ENCODE measurements around the gene ARMS2. TPM values are rescaled to one million over a fixed set of nuclear protein-coding genes. Genes with fewer than 3 reads are reported as not detected.
A peak's percentile ranks its signal among the peaks of the same experiment; 100 is the strongest.

The ARMS2 gene
- total RNA-seq, 1 donor from 2014 or later: not detected

DNA sequence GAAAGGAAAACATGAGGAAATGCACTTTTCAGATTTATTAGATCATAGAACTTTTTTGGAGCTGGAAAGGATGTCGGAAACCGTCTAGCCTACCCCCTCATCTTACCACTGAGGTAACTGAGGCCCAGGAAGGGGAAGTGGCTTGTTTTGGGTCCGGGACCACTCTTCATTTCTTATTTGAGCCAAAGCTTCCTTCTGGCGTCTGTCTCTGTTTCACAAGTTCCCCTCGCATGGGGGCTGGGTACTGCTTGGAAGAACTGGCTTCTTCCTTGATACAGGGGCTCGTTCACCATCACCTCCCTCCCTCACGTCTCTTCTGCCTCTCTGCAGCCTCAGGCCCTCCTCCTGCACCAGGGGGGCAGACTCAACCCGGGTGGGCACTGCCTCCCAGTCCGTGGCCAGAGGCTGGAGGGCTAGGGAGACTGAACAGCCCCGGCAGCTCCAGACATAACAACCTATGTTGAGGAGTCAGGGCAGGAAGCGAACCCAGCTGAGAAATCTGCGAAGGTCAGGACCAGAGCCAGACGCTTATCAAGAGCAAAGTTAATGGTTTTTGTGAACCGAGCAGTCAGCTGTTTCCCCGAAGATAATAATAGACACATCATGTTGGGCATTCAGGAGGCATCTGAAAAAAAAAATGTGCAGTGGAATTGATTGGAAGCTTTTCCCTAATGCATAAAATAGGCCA lies 19.8 kb downstream of the ARMS2 start:
- Histone ChIP-seq H3K27ac (ENCODE audit: low read depth, low read length) (no peak overlapping the region), H3K79me2 (ENCODE audit: insufficient read depth, low read length) (peaks cover 6% of the 10 kb centered on the region), H3K4me2 (ENCODE audit: low read length) (peak overlapping the region; percentile 69), H3K4me3 (ENCODE audit: insufficient read depth, low read depth, low read length) (no peak overlapping the region), H3K27me3 (ENCODE audit: insufficient read depth, low read length) (no peaks in the 10 kb centered on the region), H3K9me3 (ENCODE audit: insufficient read depth, low read depth, low read length) (no peaks in the 10 kb centered on the region), H2AFZ (ENCODE audit: low read depth, low read length) (peak overlapping the region; percentile 45), H3K9ac (ENCODE audit: low read length) (no peak overlapping the region), H3K4me1 (ENCODE audit: insufficient read depth, low read length) (peaks cover 37% of the 10 kb centered on the region), H3K36me3 (ENCODE audit: insufficient read depth, low read length) (no peaks in the 10 kb centered on the region), H4K20me1 (ENCODE audit: insufficient read depth, low read length) (peaks cover 5% of the 10 kb centered on the region)
- TF ChIP-seq, protein P1, sequence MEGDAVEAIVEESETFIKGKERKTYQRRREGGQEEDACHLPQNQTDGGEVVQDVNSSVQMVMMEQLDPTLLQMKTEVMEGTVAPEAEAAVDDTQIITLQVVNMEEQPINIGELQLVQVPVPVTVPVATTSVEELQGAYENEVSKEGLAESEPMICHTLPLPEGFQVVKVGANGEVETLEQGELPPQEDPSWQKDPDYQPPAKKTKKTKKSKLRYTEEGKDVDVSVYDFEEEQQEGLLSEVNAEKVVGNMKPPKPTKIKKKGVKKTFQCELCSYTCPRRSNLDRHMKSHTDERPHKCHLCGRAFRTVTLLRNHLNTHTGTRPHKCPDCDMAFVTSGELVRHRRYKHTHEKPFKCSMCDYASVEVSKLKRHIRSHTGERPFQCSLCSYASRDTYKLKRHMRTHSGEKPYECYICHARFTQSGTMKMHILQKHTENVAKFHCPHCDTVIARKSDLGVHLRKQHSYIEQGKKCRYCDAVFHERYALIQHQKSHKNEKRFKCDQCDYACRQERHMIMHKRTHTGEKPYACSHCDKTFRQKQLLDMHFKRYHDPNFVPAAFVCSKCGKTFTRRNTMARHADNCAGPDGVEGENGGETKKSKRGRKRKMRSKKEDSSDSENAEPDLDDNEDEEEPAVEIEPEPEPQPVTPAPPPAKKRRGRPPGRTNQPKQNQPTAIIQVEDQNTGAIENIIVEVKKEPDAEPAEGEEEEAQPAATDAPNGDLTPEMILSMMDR (IDR thresholded peaks at IDR 0.05; ENCODE audit: insufficient read depth, low read depth, low read length): no peak
- no peak for TF ChIP-seq EZH2 (IDR thresholded peaks at IDR 0.05; ENCODE audit: insufficient read depth, low read length)
- FAIRE-seq: no peak
- Mint-ChIP-seq H3K4me3 (ENCODE audit: unreplicated experiment) (peak overlapping the region; percentile 24), H3K27me3 (ENCODE audit: low read depth, unreplicated experiment) (peaks cover 3% of the 10 kb centered on the region), H3K9me3 (ENCODE audit: unreplicated experiment) (no peaks in the 10 kb centered on the region), H3K4me1 (ENCODE audit: low read depth, unreplicated experiment) (peaks cover 35% of the 10 kb centered on the region), H3K27ac (ENCODE audit: unreplicated experiment) (peak overlapping the region; percentile 83), H3K36me3 (ENCODE audit: low read depth, unreplicated experiment) (peaks cover 2% of the 10 kb centered on the region)
- DNase-seq (ENCODE audit: low read depth): no peak

DNA sequence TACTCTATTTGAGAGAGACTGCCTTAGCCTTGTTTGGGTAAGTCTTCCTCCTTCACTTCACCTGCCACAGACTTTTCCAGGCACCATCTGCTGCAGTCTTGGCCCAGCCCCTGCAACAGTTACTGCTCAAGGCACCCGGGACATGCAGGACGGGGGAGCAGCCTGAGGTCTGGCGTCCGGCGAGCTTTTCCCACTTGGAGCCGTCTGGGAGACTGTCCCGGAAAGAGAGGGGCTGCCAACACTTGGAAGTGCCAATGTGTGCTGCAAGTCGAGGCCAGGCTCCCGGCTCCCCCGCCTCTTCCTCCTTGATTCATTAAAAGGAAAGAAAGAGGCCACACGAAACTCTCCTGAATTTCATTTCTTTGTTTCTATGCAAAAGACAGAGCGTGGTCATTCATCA lies 20.6 kb downstream of the ARMS2 start:
- H3K4me3 ChIP-seq (ENCODE audit: insufficient read depth, low read depth, low read length): no peak overlapping the region
- peak overlapping the region; percentile 43 for H2AFZ ChIP-seq (ENCODE audit: low read depth, low read length)
- no peak for TF ChIP-seq EZH2 (IDR thresholded peaks at IDR 0.05; ENCODE audit: insufficient read depth, low read length)
- TF ChIP-seq, protein P1 (IDR thresholded peaks at IDR 0.05; ENCODE audit: insufficient read depth, low read depth, low read length): no peak
- H3K4me1 ChIP-seq (ENCODE audit: insufficient read depth, low read length): peaks cover 33% of the 10 kb centered on the region
- Mint-ChIP-seq H3K4me1 (ENCODE audit: low read depth, unreplicated experiment) (peaks cover 36% of the 10 kb centered on the region), H3K27me3 (ENCODE audit: low read depth, unreplicated experiment) (peaks cover 9% of the 10 kb centered on the region), H3K36me3 (ENCODE audit: low read depth, unreplicated experiment) (peaks cover 2% of the 10 kb centered on the region), H3K27ac (ENCODE audit: unreplicated experiment) (peak overlapping the region; percentile 77), H3K9me3 (ENCODE audit: unreplicated experiment) (no peaks in the 10 kb centered on the region), H3K4me3 (ENCODE audit: unreplicated experiment) (peak overlapping the region; percentile 2)
- H3K9me3 ChIP-seq (ENCODE audit: insufficient read depth, low read depth, low read length): no peaks in the 10 kb centered on the region
- H3K79me2 ChIP-seq (ENCODE audit: insufficient read depth, low read length): peaks cover 6% of the 10 kb centered on the region
- no peak for DNase-seq (ENCODE audit: low read depth)
- H3K27ac ChIP-seq (ENCODE audit: low read depth, low read length): no peak overlapping the region
- H3K27me3 ChIP-seq (ENCODE audit: insufficient read depth, low read length): no peaks in the 10 kb centered on the region
- H4K20me1 ChIP-seq (ENCODE audit: insufficient read depth, low read length): peaks cover 5% of the 10 kb centered on the region
- peak overlapping the region; percentile 69 for H3K4me2 ChIP-seq (ENCODE audit: low read length)
- FAIRE-seq: no peak
- H3K9ac ChIP-seq (ENCODE audit: low read length): no peak overlapping the region
- no peaks in the 10 kb centered on the region for H3K36me3 ChIP-seq (ENCODE audit: insufficient read depth, low read length)
